Anterior cingulate cortex (tissue), 58 donors: ENCODE results near the gene ZNF597.
A peak's percentile ranks its signal among the peaks of the same experiment; 100 is the strongest.

Experiments used
- DNase-seq, 58 donors: peaks; one replicate each; lab custom pipeline; 2025; lab: John Stamatoyannopoulos, UW

ZNF597 gene, protein sequence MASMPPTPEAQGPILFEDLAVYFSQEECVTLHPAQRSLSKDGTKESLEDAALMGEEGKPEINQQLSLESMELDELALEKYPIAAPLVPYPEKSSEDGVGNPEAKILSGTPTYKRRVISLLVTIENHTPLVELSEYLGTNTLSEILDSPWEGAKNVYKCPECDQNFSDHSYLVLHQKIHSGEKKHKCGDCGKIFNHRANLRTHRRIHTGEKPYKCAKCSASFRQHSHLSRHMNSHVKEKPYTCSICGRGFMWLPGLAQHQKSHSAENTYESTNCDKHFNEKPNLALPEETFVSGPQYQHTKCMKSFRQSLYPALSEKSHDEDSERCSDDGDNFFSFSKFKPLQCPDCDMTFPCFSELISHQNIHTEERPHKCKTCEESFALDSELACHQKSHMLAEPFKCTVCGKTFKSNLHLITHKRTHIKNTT

GRCh38 chr16:3443108-3444031, at the start of gene ZNF597, which contains the start of gene NAA60:
ZNF597 (minus strand) TSS chr16:3443504; CDS start chr16:3443153, 351 bp downstream.
NAA60 (plus strand) TSS chr16:3443680; CDS start chr16:3476228, 32,548 bp downstream.
- DNase-seq: peak in 56 of 58 donors; percentile 18 to 92 (median 77)

DNA sequence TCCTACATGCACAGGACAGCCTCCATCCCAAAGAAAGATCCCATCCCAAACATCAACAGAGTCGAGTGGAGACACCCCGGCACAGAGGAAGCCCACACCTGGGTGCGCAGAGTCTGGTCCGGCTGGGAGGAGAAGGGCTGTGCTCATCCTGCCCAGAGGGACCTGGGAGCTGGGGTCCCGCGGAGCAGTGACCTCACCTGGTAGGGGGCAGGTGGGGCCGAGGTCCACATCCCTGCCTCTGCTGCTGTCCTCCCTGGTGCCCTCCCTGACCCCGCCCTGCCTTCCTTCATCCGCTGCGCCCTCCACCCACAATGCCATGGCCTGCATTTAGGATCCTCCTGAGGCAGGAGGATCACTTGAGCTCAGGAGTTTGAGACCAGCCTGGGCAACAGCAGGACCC, 49.1 kb upstream of the ZNF597 start:
- DNase-seq: no peak

GRCh38 chr16:3490911-3491629, 47.8 kb upstream of the ZNF597 start:
- no peak for DNase-seq

DNA sequence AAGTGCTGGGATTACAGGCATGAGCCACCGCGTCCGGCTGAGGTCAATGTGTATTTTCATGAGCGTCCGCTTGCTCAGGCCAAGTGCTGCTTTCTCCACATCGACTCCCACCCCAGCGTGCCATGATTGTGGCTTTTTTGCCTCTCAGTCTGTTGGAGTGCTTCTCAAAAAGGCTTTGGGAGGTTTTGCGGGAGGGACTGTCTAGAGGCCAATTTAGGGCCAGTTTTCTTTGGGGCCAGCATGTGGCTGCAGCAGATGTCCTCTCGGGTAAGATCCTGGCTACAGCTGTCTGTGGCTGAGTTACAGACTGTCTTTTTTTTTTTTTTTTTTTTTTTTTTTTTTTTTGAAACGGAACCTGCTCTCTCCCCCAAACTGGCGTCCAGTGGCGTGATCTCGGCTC, 45.5 kb upstream of the ZNF597 start:
- DNase-seq: no peak

DNA sequence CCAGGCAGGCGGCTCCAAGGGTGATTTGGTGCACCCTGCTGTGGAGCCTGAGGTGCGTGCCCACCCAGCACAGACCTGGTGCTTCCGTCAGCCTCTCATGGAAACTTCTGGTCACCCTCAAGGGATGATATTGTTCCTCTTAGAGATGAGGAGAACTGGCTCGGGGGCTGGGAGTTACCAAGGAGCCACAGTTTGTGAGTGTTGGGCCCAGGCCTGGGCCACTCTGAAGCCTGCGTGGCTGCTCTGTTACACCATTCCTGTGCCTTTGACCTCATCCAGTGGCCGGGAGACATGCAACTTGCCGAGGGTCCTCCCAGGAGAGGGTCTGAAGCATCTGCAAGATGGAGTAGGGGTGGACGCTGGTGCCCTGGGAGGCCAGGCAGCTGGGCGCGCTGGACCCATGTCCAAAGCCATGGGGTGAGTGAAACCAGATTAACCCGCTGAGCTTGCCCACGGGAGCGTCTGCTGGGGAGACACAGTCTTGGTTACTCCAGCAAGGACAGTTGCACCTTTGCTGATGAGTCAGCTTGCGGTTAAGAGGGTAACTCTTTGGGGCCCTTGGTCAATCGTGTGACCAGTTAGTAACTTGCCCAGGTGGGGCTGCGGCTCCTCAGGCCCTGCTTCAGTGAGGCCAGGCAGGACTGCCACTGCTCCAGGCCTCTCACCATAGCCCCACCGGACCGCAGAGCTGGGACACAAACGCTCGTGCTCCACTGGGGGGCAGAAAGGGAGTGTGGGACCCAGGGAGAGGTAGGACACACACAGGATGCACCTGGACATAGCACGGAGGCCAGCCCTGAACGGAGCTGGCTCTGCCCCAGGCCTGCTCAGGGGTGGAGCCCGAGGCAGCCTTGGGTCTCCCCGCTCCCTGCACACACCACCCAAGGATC, 44.5 kb upstream of the ZNF597 start:
- DNase-seq: no peak

GRCh38 chr16:3486506-3487215, 43.4 kb upstream of the ZNF597 start:
- no peak for DNase-seq

DNA sequence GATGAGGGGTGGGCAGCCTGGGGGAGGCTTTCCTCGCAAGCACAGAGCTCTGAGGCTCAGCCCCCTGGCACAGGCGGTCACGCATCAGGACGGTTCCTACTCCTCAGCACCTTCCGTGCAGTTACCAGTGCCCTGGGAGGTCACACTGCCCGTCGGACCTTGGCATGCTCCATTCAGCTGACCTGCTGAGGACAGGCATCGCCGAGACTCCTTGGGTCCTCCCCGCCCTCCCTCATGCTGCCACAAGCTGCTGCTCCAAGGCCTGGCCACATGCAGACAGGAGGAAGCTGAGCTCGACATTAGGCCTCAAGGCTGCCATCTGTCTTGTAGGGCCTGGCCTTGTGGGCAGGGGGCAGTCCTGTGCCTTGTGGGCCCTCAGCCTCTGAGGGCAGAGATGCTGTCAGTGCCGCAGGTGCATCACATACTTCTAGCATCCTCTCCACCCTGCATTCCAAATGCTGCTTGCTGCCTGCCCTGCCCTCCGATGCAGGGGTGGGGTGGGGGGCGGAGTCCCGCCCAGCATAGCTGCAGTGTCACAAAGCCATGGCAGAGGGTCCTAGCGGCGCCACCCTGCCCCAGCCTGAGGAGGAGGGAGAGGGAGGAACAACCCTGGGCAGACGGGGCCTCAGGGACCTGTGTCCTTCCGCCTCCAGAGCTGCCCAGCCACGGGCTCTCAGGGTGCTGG, 42.7 kb upstream of the ZNF597 start:
- DNase-seq: no peak

- DNase-seq: no peak
These were observed 41.9 kb upstream of the ZNF597 start for GRCh38 chr16:3485097-3485745.

GRCh38 chr16:3484318-3485096, 41.2 kb upstream of the ZNF597 start:
- peak in 12 of 58 donors; percentile 4 to 40 (median 16) for DNase-seq

DNA sequence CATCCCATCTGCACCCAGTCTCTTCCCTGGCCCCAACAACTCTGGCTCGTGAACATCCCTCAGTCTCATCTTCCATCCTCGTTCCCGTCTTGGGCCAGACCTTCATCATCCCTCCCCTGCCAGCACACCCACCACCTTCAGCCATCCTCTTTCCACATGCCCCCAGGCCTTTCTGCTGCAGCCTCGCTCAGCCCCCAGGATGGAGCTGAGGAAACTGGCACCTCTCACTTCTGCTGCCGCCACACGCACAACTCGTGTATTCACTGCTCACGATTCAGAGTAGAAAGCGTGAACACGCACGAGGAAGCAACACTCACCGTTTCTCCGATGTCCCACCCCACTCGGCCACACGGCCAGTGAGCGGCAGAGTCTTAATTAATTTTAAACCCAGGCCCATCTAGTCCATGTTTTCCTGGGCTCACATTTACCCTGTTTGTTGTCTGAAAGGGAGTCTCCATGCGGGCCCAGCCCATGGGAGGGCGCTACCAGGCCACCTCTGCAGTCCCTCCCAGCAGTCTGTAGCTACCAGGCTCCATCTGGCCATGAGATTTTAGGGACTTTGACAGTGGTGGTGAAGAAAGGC, 39.4 kb upstream of the ZNF597 start:
- no peak for DNase-seq

DNA sequence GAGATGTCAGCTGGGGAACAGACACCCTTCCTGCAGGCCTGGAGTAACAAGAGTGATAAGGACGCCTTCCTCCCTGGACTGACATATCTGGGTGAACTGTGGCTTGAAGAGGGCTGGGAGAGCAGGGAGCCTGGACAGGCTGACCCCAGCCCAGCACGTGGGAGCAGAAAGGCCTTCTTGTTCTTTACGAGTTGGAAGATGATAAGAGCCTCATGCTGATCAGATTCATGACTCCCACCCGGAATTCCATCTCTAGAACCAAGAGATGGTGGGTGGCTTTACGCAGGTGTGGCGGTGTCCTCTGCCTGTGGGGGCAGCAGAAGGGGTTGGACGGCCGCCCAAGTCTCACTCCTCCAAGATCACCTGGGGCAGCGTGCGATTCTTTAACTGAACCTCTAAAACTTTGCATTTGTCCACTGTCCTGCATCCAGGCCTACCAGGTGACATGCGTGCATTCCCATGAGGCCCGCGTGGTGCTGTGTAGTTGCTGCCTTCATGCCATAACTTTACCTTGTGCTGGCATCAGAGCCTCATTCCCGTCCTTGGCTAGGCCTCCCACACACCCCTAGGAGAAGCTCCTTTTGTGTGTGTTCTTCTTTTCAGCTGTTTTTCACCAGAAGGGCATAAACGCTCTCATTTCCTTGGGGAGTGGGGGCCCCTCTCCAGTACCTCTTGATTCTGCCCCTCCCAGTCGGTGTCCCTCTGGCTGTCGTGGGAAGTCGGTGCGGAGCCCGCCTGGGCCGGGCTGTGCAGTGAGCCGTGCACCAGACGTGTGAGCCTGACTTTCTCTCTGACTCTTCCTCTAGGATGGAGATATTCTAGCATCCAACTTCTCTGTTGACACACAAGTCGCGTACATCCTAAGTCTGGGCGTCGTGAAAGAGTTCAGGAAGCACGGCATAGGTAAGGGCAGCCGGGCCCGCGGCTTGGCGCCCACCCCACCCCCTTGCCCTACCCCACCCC, 38.7 kb upstream of the ZNF597 start:
- DNase-seq: no peak

GRCh38 chr16:3480901-3481695, 37.8 kb upstream of the ZNF597 start:
- DNase-seq: no peak

GRCh38 chr16:3479654-3480216, 36.4 kb upstream of the ZNF597 start:
- DNase-seq: peak in 6 of 58 donors; percentile 5 to 56 (median 27)
